ENCODE results near the gene MYBPC1.

MYBPC1 gene

GRCh38 chr12:101573743-101574142 lies 21.0 kb upstream of the MYBPC1 start:
- no peak for TF ChIP-seq CTCF (IDR thresholded peaks at IDR 0.05; ENCODE audit: insufficient read depth, low read length, poor library complexity, severe bottlenecking)
- no peaks in the 10 kb centered on the region for H3K27me3 ChIP-seq (replicated peaks; ENCODE audit: control insufficient read depth, insufficient read depth, low read length)
- no peak for DNase-seq (ENCODE audit: extremely low read depth, insufficient read length)
- no peaks in the 10 kb centered on the region for H3K36me3 ChIP-seq (ENCODE audit: control insufficient read depth, insufficient read depth, low read length)
- no peak overlapping the region for H3K4me3 ChIP-seq (replicated peaks; ENCODE audit: low read depth, low read length)

GRCh38 chr12:101578417-101578816 lies 16.4 kb upstream of the MYBPC1 start:
- no peaks in the 10 kb centered on the region for H3K27me3 ChIP-seq (replicated peaks; ENCODE audit: control insufficient read depth, insufficient read depth, low read length)
- DNase-seq (ENCODE audit: extremely low read depth, insufficient read length): no peak
- TF ChIP-seq CTCF (IDR thresholded peaks at IDR 0.05; ENCODE audit: insufficient read depth, low read length, poor library complexity, severe bottlenecking): no peak
- no peaks in the 10 kb centered on the region for H3K36me3 ChIP-seq (ENCODE audit: control insufficient read depth, insufficient read depth, low read length)
- no peak overlapping the region for H3K4me3 ChIP-seq (replicated peaks; ENCODE audit: low read depth, low read length)

- Histone ChIP-seq H3K4me3 (replicated peaks; ENCODE audit: low read depth, low read length) (no peak overlapping the region), H3K27me3 (replicated peaks; ENCODE audit: control insufficient read depth, insufficient read depth, low read length) (no peaks in the 10 kb centered on the region), H3K36me3 (ENCODE audit: control insufficient read depth, insufficient read depth, low read length) (no peaks in the 10 kb centered on the region)
- no peak for TF ChIP-seq CTCF (IDR thresholded peaks at IDR 0.05; ENCODE audit: insufficient read depth, low read length, poor library complexity, severe bottlenecking)
- DNase-seq (ENCODE audit: extremely low read depth, insufficient read length): no peak
Observed at GRCh38 chr12:101581190-101581589, 13.6 kb upstream of the MYBPC1 start.

GRCh38 chr12:101582937-101583336 lies 11.8 kb upstream of the MYBPC1 start:
- Histone ChIP-seq H3K36me3 (ENCODE audit: control insufficient read depth, insufficient read depth, low read length) (no peaks in the 10 kb centered on the region), H3K4me3 (replicated peaks; ENCODE audit: low read depth, low read length) (no peak overlapping the region), H3K27me3 (replicated peaks; ENCODE audit: control insufficient read depth, insufficient read depth, low read length) (no peaks in the 10 kb centered on the region)
- DNase-seq (ENCODE audit: extremely low read depth, insufficient read length): no peak
- no peak for TF ChIP-seq CTCF (IDR thresholded peaks at IDR 0.05; ENCODE audit: insufficient read depth, low read length, poor library complexity, severe bottlenecking)

GRCh38 chr12:101590383-101590782 lies 4.4 kb upstream of the MYBPC1 start:
- H3K27me3 ChIP-seq (replicated peaks; ENCODE audit: control insufficient read depth, insufficient read depth, low read length): no peaks in the 10 kb centered on the region; the same call in 1 of the 2 replicates
- no peak overlapping the region for H3K4me3 ChIP-seq (replicated peaks; ENCODE audit: low read depth, low read length)
- no peak for TF ChIP-seq CTCF (IDR thresholded peaks at IDR 0.05; ENCODE audit: insufficient read depth, low read length, poor library complexity, severe bottlenecking)
- no peak for DNase-seq (ENCODE audit: extremely low read depth, insufficient read length)
- H3K36me3 ChIP-seq (ENCODE audit: control insufficient read depth, insufficient read depth, low read length): no peaks in the 10 kb centered on the region

GRCh38 chr12:101591781-101592180 lies 3.0 kb upstream of the MYBPC1 start:
- DNase-seq (ENCODE audit: extremely low read depth, insufficient read length): no peak
- no peak overlapping the region for H3K4me3 ChIP-seq (replicated peaks; ENCODE audit: low read depth, low read length)
- TF ChIP-seq CTCF (IDR thresholded peaks at IDR 0.05; ENCODE audit: insufficient read depth, low read length, poor library complexity, severe bottlenecking): no peak
- no peaks in the 10 kb centered on the region for H3K36me3 ChIP-seq (ENCODE audit: control insufficient read depth, insufficient read depth, low read length)
- H3K27me3 ChIP-seq (replicated peaks; ENCODE audit: control insufficient read depth, insufficient read depth, low read length): no peaks in the 10 kb centered on the region; the same call in 1 of the 2 replicates

All from GM06990 (cell line).